Liver (tissue), 9 donors: ENCODE results near the gene ZNF778. TPM values are rescaled to one million over a fixed set of nuclear protein-coding genes. Genes with fewer than 3 reads are reported as not detected.

Source experiments
- DNase-seq: peaks from one replicate; pipeline ENCODE4 v3.0.0-alpha.2; 2017; ENCODE audit warnings: low spot score
- H3K27ac ChIP-seq, 2 donors: one replicate each; pipeline ENCODE4 v1.7.0; 2013; ENCODE audit warnings: inconsistent platforms in 2 of 2, low read length in 2 of 2, control low read depth in 1 of 2, low read depth in 1 of 2, mild to moderate bottlenecking in 1 of 2
- H3K27me3 ChIP-seq, 4 donors: one replicate each; pipeline versions ENCODE4 v1.6.1 to v1.7.0; 2013; ENCODE audit warnings: low read length in 3 of 4, inconsistent platforms in 1 of 4, mild to moderate bottlenecking in 1 of 4, moderate library complexity in 1 of 4; ENCODE audit not compliant: control insufficient read depth in 4 of 4, insufficient read depth in 4 of 4
- H3K36me3 ChIP-seq, 4 donors: one replicate each; pipeline versions ENCODE4 v1.6.1 to v1.7.0; 2013; ENCODE audit warnings: low read length in 3 of 4, mild to moderate bottlenecking in 3 of 4, low read depth in 1 of 4, moderate library complexity in 1 of 4; ENCODE audit not compliant: control insufficient read depth in 4 of 4, insufficient read depth in 3 of 4
- H3K4me1 ChIP-seq, 4 donors: one replicate each; pipeline versions ENCODE4 v1.6.1 to v1.7.0; 2013; ENCODE audit warnings: low read length in 3 of 4, mild to moderate bottlenecking in 3 of 4, moderate library complexity in 1 of 4; ENCODE audit not compliant: control insufficient read depth in 4 of 4, insufficient read depth in 4 of 4
- H3K4me3 ChIP-seq, 3 donors: one replicate each; pipeline versions ENCODE4 v1.6.1 to v1.7.0; 2013; ENCODE audit warnings: low read length in 3 of 3, control low read depth in 1 of 3, low read depth in 1 of 3, mild to moderate bottlenecking in 1 of 3
- H3K9ac ChIP-seq, 2 donors: one replicate each; pipeline ENCODE4 v1.7.0; 2013; ENCODE audit warnings: low read length in 2 of 2, mild to moderate bottlenecking in 2 of 2, moderate library complexity in 2 of 2, control low read depth in 1 of 2, low read depth in 1 of 2
- H3K9me3 ChIP-seq, 4 donors: one replicate each; pipeline versions ENCODE4 v1.6.1 to v1.7.0; 2013; ENCODE audit warnings: low read length in 3 of 4; ENCODE audit not compliant: control insufficient read depth in 4 of 4
- CTCF ChIP-seq: fragments of 150-350 bp; IDR thresholded peaks from 2 replicates; pipeline ENCODE4 v1.5.1; 2017; ENCODE audit warnings: improper control_type of control experiment, low read depth, low read length; ENCODE audit not compliant: missing input control
- FOXA1 ChIP-seq: IDR thresholded peaks from 2 replicates; pipeline ENCODE4 v1.6.1; 2016; ENCODE audit warnings: antibody characterized with exemption
- FOXA2 ChIP-seq: IDR thresholded peaks from 2 replicates; pipeline ENCODE4 v1.6.1; 2016; ENCODE audit warnings: antibody characterized with exemption
- GABPA ChIP-seq, 2 donors: IDR thresholded peaks in 1 of 2; conservative IDR thresholded peaks in 1 of 2; 2 replicates each; pipeline ENCODE4 v1.6.1; 2016; ENCODE audit warnings: antibody characterized with exemption in 2 of 2, mild to moderate bottlenecking in 1 of 2, moderate library complexity in 1 of 2
- HNF4A ChIP-seq, 2 donors: conservative IDR thresholded peaks; 2 replicates each; pipeline ENCODE4 v1.6.1; 2016; ENCODE audit warnings: antibody characterized with exemption in 2 of 2, mild to moderate bottlenecking in 2 of 2
- HNF4G ChIP-seq: IDR thresholded peaks from 2 replicates; pipeline ENCODE4 v1.6.1; 2016; ENCODE audit warnings: antibody characterized with exemption
- JUND ChIP-seq, 2 donors: IDR thresholded peaks; 2 replicates each; pipeline ENCODE4 v1.6.1; 2016; ENCODE audit warnings: antibody characterized with exemption in 2 of 2
- MAX ChIP-seq: IDR thresholded peaks from 2 replicates; pipeline ENCODE4 v1.6.1; 2016; ENCODE audit warnings: antibody characterized with exemption
- NR2F2 ChIP-seq: IDR thresholded peaks from 2 replicates; pipeline ENCODE4 v1.6.1; 2016; ENCODE audit warnings: antibody characterized with exemption
- RAD21 ChIP-seq, 2 donors: IDR thresholded peaks; 2 replicates each; pipeline ENCODE4 v1.6.1; 2016; ENCODE audit warnings: antibody characterized with exemption in 2 of 2, mild to moderate bottlenecking in 2 of 2
- RXRA ChIP-seq, 2 donors: IDR thresholded peaks; 2 replicates each; pipeline ENCODE4 v1.6.1; 2017 to 2018; ENCODE audit warnings: antibody characterized with exemption in 2 of 2, mild to moderate bottlenecking in 1 of 2
- SP1 ChIP-seq: IDR thresholded peaks from 2 replicates; pipeline ENCODE4 v1.6.1; 2018; ENCODE audit warnings: antibody characterized with exemption, mild to moderate bottlenecking
- TAF1 ChIP-seq: conservative IDR thresholded peaks from 2 replicates; pipeline ENCODE4 v1.6.1; 2016; ENCODE audit warnings: antibody characterized with exemption, mild to moderate bottlenecking
- YY1 ChIP-seq: IDR thresholded peaks from 2 replicates; pipeline ENCODE4 v1.6.1; 2016; ENCODE audit warnings: antibody characterized with exemption, mild to moderate bottlenecking
- ZBTB33 ChIP-seq: IDR thresholded peaks from 2 replicates; pipeline ENCODE4 v1.6.1; 2016; ENCODE audit warnings: antibody characterized with exemption
- WGBS: extraction: QIAGEN DNeasy Blood & Tissue Kit; methylation state at CpG from one replicate; pipeline ENCODE4 v1.1.7; 2013; 5-methylcytosine and 5-hydroxymethylcytosine counted together
- polyA plus RNA-seq, 2 donors: library from polyadenylated mRNA; stranded (reverse) in 1 of 2; unstranded in 1 of 2; fragments of 200-250 nt in 1 of 2; fragments of >200 nt in 1 of 2; fragmentation: Nextera tagmentation in 1 of 2; extraction: Ambion mirVana in 1 of 2; gene quantifications; one replicate each; pipeline versions ENCODE4 v1.2.1 to v1.2.3, GENCODE V29; 2013 to 2015
- total RNA-seq, 2 donors: library from RNA; depleted of rRNA; stranded (reverse); fragments of >200 nt; gene quantifications; one replicate each; pipeline ENCODE4 v1.2.3, GENCODE V29; 2014
- TF ChIP-seq, protein P1 (sequence below): IDR thresholded peaks from 2 replicates; pipeline ENCODE4 v1.6.1; 2016; ENCODE audit warnings: antibody characterized with exemption
- TF ChIP-seq, protein P2 (sequence below): IDR thresholded peaks from 2 replicates; pipeline ENCODE4 v1.6.1; 2016; ENCODE audit warnings: antibody characterized with exemption, mild to moderate bottlenecking
- donor health status: healthy.
- donor health status: healthy.
- donor health status: healthy.
- donor health status: healthy.
- donor health status: healthy.

ZNF778 gene
- total and polyA plus RNA-seq, 4 donors: 0.75 to 9.2 (median 4.2) TPM

DNA sequence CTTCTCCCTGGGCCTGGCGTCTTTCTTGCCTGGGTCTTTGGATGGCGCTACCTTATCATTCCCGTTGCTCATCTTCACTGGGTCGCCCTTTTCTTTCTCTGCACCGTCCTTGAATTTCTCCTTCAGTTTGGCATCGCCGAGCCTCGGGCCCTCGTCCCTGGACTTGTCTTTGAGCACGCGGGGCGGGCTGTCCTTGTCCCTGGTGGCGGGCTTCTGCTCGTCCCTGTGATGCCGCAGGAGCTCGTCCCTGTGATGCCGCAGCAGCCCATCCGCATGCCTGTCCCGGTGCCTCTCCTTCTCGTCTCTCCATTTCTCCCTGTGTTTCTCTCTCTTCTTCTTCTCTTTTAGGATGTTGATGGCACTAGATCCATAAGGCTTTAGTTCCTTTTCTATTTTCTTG is 64.3 kb downstream of the ZNF778 start:
- TF ChIP-seq, protein P1, sequence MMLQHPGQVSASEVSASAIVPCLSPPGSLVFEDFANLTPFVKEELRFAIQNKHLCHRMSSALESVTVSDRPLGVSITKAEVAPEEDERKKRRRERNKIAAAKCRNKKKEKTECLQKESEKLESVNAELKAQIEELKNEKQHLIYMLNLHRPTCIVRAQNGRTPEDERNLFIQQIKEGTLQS: no peak
- TF ChIP-seq HNF4G (no peak), FOXA1 (no peak), RXRA (IDR thresholded peaks at IDR 0.05) (no peak), TAF1 (no peak), FOXA2 (no peak), SP1 (no peak), ZBTB33 (no peak), JUND (IDR thresholded peaks at IDR 0.05) (no peak), NR2F2 (no peak), YY1 (no peak), HNF4A (conservative IDR thresholded peaks at IDR 0.05) (no peak), RAD21 (IDR thresholded peaks at IDR 0.05) (no peak)
- TF ChIP-seq, protein P2, sequence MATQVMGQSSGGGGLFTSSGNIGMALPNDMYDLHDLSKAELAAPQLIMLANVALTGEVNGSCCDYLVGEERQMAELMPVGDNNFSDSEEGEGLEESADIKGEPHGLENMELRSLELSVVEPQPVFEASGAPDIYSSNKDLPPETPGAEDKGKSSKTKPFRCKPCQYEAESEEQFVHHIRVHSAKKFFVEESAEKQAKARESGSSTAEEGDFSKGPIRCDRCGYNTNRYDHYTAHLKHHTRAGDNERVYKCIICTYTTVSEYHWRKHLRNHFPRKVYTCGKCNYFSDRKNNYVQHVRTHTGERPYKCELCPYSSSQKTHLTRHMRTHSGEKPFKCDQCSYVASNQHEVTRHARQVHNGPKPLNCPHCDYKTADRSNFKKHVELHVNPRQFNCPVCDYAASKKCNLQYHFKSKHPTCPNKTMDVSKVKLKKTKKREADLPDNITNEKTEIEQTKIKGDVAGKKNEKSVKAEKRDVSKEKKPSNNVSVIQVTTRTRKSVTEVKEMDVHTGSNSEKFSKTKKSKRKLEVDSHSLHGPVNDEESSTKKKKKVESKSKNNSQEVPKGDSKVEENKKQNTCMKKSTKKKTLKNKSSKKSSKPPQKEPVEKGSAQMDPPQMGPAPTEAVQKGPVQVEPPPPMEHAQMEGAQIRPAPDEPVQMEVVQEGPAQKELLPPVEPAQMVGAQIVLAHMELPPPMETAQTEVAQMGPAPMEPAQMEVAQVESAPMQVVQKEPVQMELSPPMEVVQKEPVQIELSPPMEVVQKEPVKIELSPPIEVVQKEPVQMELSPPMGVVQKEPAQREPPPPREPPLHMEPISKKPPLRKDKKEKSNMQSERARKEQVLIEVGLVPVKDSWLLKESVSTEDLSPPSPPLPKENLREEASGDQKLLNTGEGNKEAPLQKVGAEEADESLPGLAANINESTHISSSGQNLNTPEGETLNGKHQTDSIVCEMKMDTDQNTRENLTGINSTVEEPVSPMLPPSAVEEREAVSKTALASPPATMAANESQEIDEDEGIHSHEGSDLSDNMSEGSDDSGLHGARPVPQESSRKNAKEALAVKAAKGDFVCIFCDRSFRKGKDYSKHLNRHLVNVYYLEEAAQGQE: no peak

GRCh38 chr16:89282523-89282922 is 65.0 kb downstream of the ZNF778 start:
- Histone ChIP-seq H3K27ac (no peak overlapping the region), H3K36me3 (peaks cover 19 to 80% (median 40%) of the 10 kb centered on the region in 4 donors), H3K4me1 (no peaks in the 10 kb centered on the region), H3K4me3 (no peak overlapping the region), H3K27me3 (no peaks in the 10 kb centered on the region), H3K9ac (no peak overlapping the region), H3K9me3 (no peaks in the 10 kb centered on the region)
- no peak for DNase-seq
- TF ChIP-seq SP1 (no peak), CTCF (no peak), FOXA2 (no peak), MAX (no peak), GABPA (IDR thresholded peaks at IDR 0.05 in 1 of 2, conservative IDR thresholded peaks at IDR 0.05 in 1 of 2) (no peak), JUND (IDR thresholded peaks at IDR 0.05) (no peak), YY1 (no peak)
- TF ChIP-seq, protein P2: no peak
- 86% methylated on average over 18 of the region's 18 CpGs for WGBS

More for the DNA sequence above, 64.3 kb downstream of the ZNF778 start:
- no peaks in the 10 kb centered on the region for H3K4me1 ChIP-seq
- H3K36me3 ChIP-seq: peaks cover 19 to 74% (median 37%) of the 10 kb centered on the region in 4 donors
- no peaks in the 10 kb centered on the region for H3K27me3 ChIP-seq
- H3K4me3 ChIP-seq: no peak overlapping the region
- DNase-seq: no peak
- no peak overlapping the region for H3K9ac ChIP-seq
- WGBS: 98% methylated on average over 20 of the region's 20 CpGs
- no peak overlapping the region for H3K27ac ChIP-seq
- H3K9me3 ChIP-seq: no peaks in the 10 kb centered on the region
